Neural cell (in vitro differentiated cells): ENCODE data around the gene PHF2. TPM values are rescaled to one million over a fixed set of nuclear protein-coding genes. Genes with fewer than 3 reads are reported as not detected.
A peak's percentile ranks its signal among the peaks of the same experiment; 100 is the strongest.

Experiments
- H2AFZ ChIP-seq: fragments of 200-600, 300-800 bp; sonication (generic), shearing (Covaris generic); 2 replicates; pipeline ENCODE4 v1.6.0; 2014; ENCODE audit warnings: low read depth, mild to moderate bottlenecking, antibody characterized with exemption, low read length, moderate library complexity
- H3F3A ChIP-seq: fragments of 200-600 bp; shearing (Covaris generic); 2 replicates; pipeline ENCODE4 v1.6.1; 2016; ENCODE audit warnings: mild to moderate bottlenecking, moderate library complexity, mixed read lengths, antibody characterized with exemption, low read length; ENCODE audit not compliant: insufficient read depth, poor library complexity, severe bottlenecking
- H3K27ac ChIP-seq: fragments of 200-600, 300-800 bp; sonication (generic), shearing (Covaris generic); 2 replicates; pipeline ENCODE4 v1.5.1; 2014; ENCODE audit warnings: mild to moderate bottlenecking, low read length, moderate library complexity
- H3K27me3 ChIP-seq: fragments of 300-800, 200-600 bp; sonication (generic), shearing (Covaris generic); 2 replicates; pipeline ENCODE4 v1.6.0; 2014; ENCODE audit warnings: mild to moderate bottlenecking, low read depth, low read length, moderate library complexity; ENCODE audit not compliant: insufficient read depth
- H3K36me3 ChIP-seq: fragments of 300-800, 200-600 bp; sonication (generic), shearing (Covaris generic); 2 replicates; pipeline ENCODE4 v1.5.1; 2014; ENCODE audit warnings: mild to moderate bottlenecking, antibody characterized with exemption, low read length, moderate library complexity; ENCODE audit not compliant: insufficient read depth
- H3K4me2 ChIP-seq: fragments of 300-800, 200-600 bp; sonication (generic), shearing (Covaris generic); 2 replicates; pipeline ENCODE4 v1.6.0; 2014; ENCODE audit warnings: mild to moderate bottlenecking, low read length
- H3K4me3 ChIP-seq: fragments of 300-800, 200-600 bp; sonication (generic), shearing (Covaris generic); 2 replicates; pipeline ENCODE4 v1.5.1; 2014; ENCODE audit warnings: mild to moderate bottlenecking, low read length, moderate library complexity
- H3K79me2 ChIP-seq: fragments of 200-600 bp; shearing (Covaris generic); replicated peaks from 2 replicates; pipeline ENCODE4 v1.6.0; 2014; ENCODE audit warnings: mild to moderate bottlenecking, low read length, moderate library complexity; ENCODE audit not compliant: insufficient read depth
- H3K9ac ChIP-seq: fragments of 300-800, 200-600 bp; sonication (generic), shearing (Covaris generic); 2 replicates; pipeline ENCODE4 v1.6.1; 2016; ENCODE audit warnings: mild to moderate bottlenecking, low read length, mixed read lengths
- H3K9me2 ChIP-seq: fragments of 200-600 bp; shearing (Covaris generic); 2 replicates; pipeline ENCODE4 v1.6.1; 2016; ENCODE audit warnings: mild to moderate bottlenecking, low read length, mixed read lengths; ENCODE audit not compliant: insufficient read depth
- H3K9me3 ChIP-seq: fragments of 200-600, 300-800 bp; sonication (generic), shearing (Covaris generic); 2 replicates; pipeline ENCODE4 v1.6.1; 2016; ENCODE audit warnings: mild to moderate bottlenecking, mixed run types, low read length, moderate library complexity, mixed read lengths
- H4K20me1 ChIP-seq: fragments of 200-600 bp; shearing (Covaris generic); 2 replicates; pipeline ENCODE4 v1.6.1; 2016; ENCODE audit warnings: mild to moderate bottlenecking, mixed run types; ENCODE audit not compliant: insufficient read depth
- EP300 ChIP-seq: fragments of 450-650 bp; conservative IDR thresholded peaks from 2 replicates; pipeline ENCODE4 v1.6.1; 2014; ENCODE audit warnings: antibody characterized with exemption, mild to moderate bottlenecking, moderate library complexity; ENCODE audit not compliant: poor library complexity, severe bottlenecking
- EZH2 ChIP-seq: fragments of 200-600, 300-800 bp; shearing (Covaris generic), sonication (generic); IDR thresholded peaks from 2 replicates; pipeline ENCODE4 v1.6.1; 2014; ENCODE audit warnings: antibody characterized with exemption, low read length, borderline replicate concordance, mild to moderate bottlenecking; ENCODE audit not compliant: insufficient read depth, poor library complexity, severe bottlenecking
- MXI1 ChIP-seq: fragments of 450-650 bp; conservative IDR thresholded peaks from 2 replicates; pipeline ENCODE4 v1.6.1; 2014; ENCODE audit warnings: antibody characterized with exemption, mild to moderate bottlenecking; ENCODE audit not compliant: poor library complexity, severe bottlenecking
- POLR2AphosphoS5 ChIP-seq: IDR thresholded peaks from 2 replicates; pipeline ENCODE4 v1.6.1; 2012
- RAD21 ChIP-seq: fragments of 450-650 bp; conservative IDR thresholded peaks from 2 replicates; pipeline ENCODE4 v1.6.1; 2014; ENCODE audit warnings: antibody characterized with exemption, mild to moderate bottlenecking, moderate library complexity
- SMC3 ChIP-seq: fragments of 450-650 bp; conservative IDR thresholded peaks from 2 replicates; pipeline ENCODE4 v1.6.1; 2014; ENCODE audit warnings: antibody characterized with exemption, mild to moderate bottlenecking, moderate library complexity; ENCODE audit not compliant: poor library complexity
- TAF1 ChIP-seq: IDR thresholded peaks from 2 replicates; pipeline ENCODE4 v1.6.1; 2012; ENCODE audit warnings: low read depth
- polyA plus RNA-seq: library from polyadenylated mRNA; depleted of rRNA; stranded (reverse); fragments of >200 nt; gene quantifications from 2 replicates; pipeline ENCODE4 v1.2.3, GENCODE V29; 2014
- TF ChIP-seq, protein P1 (sequence below): IDR thresholded peaks from 2 replicates; pipeline ENCODE4 v1.6.1; 2012; ENCODE audit warnings: borderline replicate concordance
- TF ChIP-seq, protein P2 (sequence below): fragments of 450-650 bp; IDR thresholded peaks from 2 replicates; pipeline ENCODE4 v1.5.1; 2014; ENCODE audit warnings: antibody characterized with exemption, mild to moderate bottlenecking, moderate library complexity; ENCODE audit not compliant: poor library complexity, severe bottlenecking

The PHF2 gene
- polyA plus RNA-seq, 1 donor from 2014 or later = 42.4 TPM

DNA sequence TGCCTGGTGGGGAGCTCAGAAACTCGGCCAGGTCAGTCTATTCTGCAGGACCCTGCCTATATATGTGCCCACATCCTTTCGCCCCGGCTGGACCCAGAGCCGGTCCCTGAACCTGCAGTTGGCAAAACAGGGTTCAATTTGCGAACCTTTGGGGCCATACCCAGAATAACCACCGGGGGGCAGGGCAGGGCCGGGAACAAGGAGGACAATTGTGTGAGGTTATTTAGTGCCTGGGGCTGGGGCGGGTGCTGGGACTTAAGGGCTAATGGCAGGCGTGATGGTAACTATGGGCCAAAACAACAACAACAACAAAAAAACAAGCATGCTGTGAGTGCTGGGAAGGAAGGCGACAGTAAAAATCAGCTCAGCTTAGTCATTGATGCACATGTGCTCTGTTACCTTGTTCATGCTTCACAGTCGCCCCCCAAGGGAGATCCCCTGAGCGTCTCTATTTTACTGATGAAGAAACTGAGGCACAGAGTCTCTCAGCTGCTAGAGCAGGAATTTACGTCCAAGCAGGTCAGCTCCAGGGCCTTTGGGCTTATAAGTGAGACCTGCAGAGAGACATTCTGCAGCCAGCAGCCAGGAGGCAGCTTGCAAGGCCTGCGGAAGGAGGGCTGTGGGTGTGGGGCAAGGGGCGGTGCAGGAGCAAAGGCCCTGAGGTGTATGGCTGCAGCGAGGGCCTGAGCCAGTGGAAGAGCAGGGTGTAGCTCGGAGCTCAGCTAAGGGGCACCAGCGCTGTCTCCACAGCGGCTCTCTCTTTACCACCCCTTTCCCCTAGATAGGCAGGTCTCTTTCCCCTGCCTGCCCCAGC is 106.0 kb downstream of the PHF2 start:
- Histone ChIP-seq H3K4me3 (no peak overlapping the region), H4K20me1 (no peaks in the 10 kb centered on the region), H3F3A (no peaks in the 10 kb centered on the region), H3K9me3 (no peaks in the 10 kb centered on the region), H3K9ac (no peak overlapping the region), H3K9me2 (no peaks in the 10 kb centered on the region), H3K4me2 (no peak overlapping the region), H2AFZ (no peak overlapping the region), H3K79me2 (no peaks in the 10 kb centered on the region), H3K36me3 (peaks cover 7% of the 10 kb centered on the region), H3K27ac (no peak overlapping the region), H3K27me3 (no peaks in the 10 kb centered on the region)
- TF ChIP-seq, protein P1, sequence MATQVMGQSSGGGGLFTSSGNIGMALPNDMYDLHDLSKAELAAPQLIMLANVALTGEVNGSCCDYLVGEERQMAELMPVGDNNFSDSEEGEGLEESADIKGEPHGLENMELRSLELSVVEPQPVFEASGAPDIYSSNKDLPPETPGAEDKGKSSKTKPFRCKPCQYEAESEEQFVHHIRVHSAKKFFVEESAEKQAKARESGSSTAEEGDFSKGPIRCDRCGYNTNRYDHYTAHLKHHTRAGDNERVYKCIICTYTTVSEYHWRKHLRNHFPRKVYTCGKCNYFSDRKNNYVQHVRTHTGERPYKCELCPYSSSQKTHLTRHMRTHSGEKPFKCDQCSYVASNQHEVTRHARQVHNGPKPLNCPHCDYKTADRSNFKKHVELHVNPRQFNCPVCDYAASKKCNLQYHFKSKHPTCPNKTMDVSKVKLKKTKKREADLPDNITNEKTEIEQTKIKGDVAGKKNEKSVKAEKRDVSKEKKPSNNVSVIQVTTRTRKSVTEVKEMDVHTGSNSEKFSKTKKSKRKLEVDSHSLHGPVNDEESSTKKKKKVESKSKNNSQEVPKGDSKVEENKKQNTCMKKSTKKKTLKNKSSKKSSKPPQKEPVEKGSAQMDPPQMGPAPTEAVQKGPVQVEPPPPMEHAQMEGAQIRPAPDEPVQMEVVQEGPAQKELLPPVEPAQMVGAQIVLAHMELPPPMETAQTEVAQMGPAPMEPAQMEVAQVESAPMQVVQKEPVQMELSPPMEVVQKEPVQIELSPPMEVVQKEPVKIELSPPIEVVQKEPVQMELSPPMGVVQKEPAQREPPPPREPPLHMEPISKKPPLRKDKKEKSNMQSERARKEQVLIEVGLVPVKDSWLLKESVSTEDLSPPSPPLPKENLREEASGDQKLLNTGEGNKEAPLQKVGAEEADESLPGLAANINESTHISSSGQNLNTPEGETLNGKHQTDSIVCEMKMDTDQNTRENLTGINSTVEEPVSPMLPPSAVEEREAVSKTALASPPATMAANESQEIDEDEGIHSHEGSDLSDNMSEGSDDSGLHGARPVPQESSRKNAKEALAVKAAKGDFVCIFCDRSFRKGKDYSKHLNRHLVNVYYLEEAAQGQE = no peak
- no peak for TF ChIP-seq TAF1
- no peak for TF ChIP-seq MXI1
- TF ChIP-seq SMC3 = peak; percentile 95
- TF ChIP-seq EP300 = no peak
- TF ChIP-seq RAD21 = peak; percentile 93
- TF ChIP-seq, protein P2, sequence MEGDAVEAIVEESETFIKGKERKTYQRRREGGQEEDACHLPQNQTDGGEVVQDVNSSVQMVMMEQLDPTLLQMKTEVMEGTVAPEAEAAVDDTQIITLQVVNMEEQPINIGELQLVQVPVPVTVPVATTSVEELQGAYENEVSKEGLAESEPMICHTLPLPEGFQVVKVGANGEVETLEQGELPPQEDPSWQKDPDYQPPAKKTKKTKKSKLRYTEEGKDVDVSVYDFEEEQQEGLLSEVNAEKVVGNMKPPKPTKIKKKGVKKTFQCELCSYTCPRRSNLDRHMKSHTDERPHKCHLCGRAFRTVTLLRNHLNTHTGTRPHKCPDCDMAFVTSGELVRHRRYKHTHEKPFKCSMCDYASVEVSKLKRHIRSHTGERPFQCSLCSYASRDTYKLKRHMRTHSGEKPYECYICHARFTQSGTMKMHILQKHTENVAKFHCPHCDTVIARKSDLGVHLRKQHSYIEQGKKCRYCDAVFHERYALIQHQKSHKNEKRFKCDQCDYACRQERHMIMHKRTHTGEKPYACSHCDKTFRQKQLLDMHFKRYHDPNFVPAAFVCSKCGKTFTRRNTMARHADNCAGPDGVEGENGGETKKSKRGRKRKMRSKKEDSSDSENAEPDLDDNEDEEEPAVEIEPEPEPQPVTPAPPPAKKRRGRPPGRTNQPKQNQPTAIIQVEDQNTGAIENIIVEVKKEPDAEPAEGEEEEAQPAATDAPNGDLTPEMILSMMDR = peak; percentile 92
- no peak for TF ChIP-seq EZH2
- TF ChIP-seq POLR2AphosphoS5 = no peak

DNA sequence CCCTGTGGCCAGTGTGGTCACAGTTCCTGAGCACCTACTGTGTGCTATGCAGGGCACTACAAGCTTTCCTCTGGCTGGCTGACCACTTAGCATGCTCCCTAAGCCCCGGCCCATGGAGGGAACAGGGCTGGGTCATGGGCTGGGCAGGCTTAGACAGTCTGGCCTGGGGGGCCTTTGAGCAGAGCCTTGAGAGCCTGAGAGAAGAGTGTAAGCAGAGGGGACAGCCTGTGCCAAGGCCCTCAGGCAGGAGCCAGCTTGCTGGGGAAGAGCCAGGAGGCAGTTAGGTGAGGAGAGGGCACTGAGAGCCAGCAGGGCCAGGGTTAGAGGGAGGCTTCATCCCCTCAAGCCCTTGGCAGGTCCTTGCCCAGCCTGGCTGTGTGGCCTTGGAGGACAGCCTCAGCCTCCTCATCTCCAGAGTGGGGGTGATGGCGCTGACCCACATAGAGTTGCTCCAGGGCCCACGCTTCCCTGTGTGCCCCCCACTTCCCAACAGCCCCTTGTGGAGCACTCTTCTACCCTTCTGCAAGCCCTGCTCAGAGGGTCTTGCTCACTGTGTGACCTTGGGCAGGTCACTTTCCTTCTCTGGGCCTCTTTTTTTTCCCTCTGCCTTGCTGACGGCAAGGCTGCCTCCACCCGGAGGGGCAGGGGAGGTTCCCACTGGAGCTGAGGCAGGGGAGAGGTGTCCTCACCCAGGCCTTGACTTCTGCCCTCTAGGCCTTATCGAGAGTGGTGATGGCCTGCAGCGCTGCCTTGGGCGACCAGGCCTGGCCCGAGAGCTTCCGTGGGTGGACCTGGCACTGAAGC is 107.1 kb downstream of the PHF2 start:
- Histone ChIP-seq H3F3A (no peaks in the 10 kb centered on the region), H3K27ac (no peak overlapping the region), H3K79me2 (no peaks in the 10 kb centered on the region), H2AFZ (no peak overlapping the region), H3K4me3 (no peak overlapping the region), H3K36me3 (no peaks in the 10 kb centered on the region), H3K4me2 (no peak overlapping the region), H3K27me3 (no peaks in the 10 kb centered on the region), H3K9me3 (no peaks in the 10 kb centered on the region), H4K20me1 (no peaks in the 10 kb centered on the region), H3K9ac (no peak overlapping the region), H3K9me2 (no peaks in the 10 kb centered on the region)
- TF ChIP-seq MXI1 (no peak), EZH2 (no peak), POLR2AphosphoS5 (no peak), SMC3 (no peak)
- TF ChIP-seq, protein P1 = no peak
